ENCODE data around the gene SALL1.

The SALL1 gene

GRCh38 chr16:51155820-51156806 lies 5.0 kb upstream of the SALL1 start:
- DNase-seq = no peak

GRCh38 chr16:51155199-51155607 lies 4.1 kb upstream of the SALL1 start:
- DNase-seq = no peak

- DNase-seq = no peak
Measured at GRCh38 chr16:51154271-51155171, 3.5 kb upstream of the SALL1 start.

- no peak for DNase-seq
Measured at GRCh38 chr16:51153577-51154031, 2.5 kb upstream of the SALL1 start.

- no peak for DNase-seq
Measured at GRCh38 chr16:51152691-51153576, 1.9 kb upstream of the SALL1 start.

GRCh38 chr16:51151961-51152663 lies 1.0 kb upstream of the SALL1 start:
- no peak for DNase-seq

- no peak for DNase-seq
Measured at GRCh38 chr16:51151435-51151960, 428 bp upstream of the SALL1 start.

GRCh38 chr16:51150165-51150887 lies 744 bp downstream of the SALL1 start:
- DNase-seq = no peak

- no peak for DNase-seq
Measured at GRCh38 chr16:51149721-51150164, 1.3 kb downstream of the SALL1 start.

GRCh38 chr16:51149251-51149661 lies 1.8 kb downstream of the SALL1 start:
- no peak for DNase-seq

GRCh38 chr16:51148678-51149228 lies 2.3 kb downstream of the SALL1 start:
- DNase-seq = no peak

- no peak for DNase-seq
Measured at GRCh38 chr16:51147776-51148677, 3.0 kb downstream of the SALL1 start.

- no peak for DNase-seq
Measured at GRCh38 chr16:51146256-51146924, 4.7 kb downstream of the SALL1 start.

GRCh38 chr16:51144203-51144602 lies 6.9 kb downstream of the SALL1 start:
- DNase-seq = no peak

GRCh38 chr16:51143196-51143977 lies 7.7 kb downstream of the SALL1 start:
- DNase-seq = no peak

GRCh38 chr16:51141541-51141940 lies 9.5 kb downstream of the SALL1 start:
- no peak for DNase-seq

- DNase-seq = no peak
Measured at GRCh38 chr16:51141106-51141505, 10.0 kb downstream of the SALL1 start.

GRCh38 chr16:51140112-51140511 lies 11.0 kb downstream of the SALL1 start:
- DNase-seq = no peak
